ENCODE data around the gene HSF2. TPM values are rescaled to one million over a fixed set of nuclear protein-coding genes. Genes with fewer than 3 reads are reported as not detected.
A peak's percentile ranks its signal among the peaks of the same experiment; 100 is the strongest.

Gene HSF2
- total RNA-seq, 1 experiment from 2014 or later: 10.6 TPM

DNA sequence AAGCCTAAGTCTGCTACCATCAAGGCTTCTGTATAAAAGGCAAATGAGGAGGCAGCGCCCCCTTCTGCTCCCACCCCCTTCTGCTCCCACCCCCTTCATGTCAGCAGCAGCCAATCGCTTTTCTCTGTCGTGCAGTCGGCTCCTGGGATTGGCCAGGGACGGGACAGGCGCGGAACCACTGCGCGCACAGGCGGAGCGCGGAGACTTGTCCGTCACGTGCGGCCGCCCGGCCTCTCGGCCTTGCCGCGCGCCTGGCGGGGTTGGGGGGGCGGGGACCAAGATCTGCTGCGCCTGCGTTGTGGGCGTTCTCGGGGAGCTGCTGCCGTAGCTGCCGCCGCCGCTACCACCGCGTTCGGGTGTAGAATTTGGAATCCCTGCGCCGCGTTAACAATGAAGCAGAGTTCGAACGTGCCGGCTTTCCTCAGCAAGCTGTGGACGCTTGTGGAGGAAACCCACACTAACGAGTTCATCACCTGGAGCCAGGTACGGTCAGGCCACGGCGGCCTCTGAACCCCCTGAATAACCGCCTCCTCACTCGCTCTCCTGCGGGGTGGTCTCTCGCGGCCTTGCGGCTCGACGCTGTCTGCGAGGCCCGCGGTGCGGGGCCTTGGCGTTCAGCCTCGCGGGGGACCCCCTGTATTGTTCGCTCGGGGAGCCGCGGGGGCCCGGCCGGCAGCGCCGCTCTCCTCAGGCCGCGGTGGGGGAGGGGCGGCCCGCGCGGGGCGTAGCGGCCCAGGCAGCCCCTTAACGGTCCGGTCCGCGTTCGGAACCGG is at the start of gene HSF2 (continued):
- TF ChIP-seq, protein P1, sequence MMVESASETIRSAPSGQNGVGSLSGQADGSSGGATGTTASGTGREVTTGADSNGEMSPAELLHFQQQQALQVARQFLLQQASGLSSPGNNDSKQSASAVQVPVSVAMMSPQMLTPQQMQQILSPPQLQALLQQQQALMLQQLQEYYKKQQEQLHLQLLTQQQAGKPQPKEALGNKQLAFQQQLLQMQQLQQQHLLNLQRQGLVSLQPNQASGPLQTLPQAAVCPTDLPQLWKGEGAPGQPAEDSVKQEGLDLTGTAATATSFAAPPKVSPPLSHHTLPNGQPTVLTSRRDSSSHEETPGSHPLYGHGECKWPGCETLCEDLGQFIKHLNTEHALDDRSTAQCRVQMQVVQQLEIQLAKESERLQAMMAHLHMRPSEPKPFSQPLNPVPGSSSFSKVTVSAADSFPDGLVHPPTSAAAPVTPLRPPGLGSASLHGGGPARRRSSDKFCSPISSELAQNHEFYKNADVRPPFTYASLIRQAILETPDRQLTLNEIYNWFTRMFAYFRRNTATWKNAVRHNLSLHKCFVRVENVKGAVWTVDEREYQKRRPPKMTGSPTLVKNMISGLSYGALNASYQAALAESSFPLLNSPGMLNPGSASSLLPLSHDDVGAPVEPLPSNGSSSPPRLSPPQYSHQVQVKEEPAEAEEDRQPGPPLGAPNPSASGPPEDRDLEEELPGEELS (CRISPR knock-in tag; IDR thresholded peaks at IDR 0.05): 0 out of 2 replicates have a peak, but pooled peaks have one; percentile 55
- TF ChIP-seq IRF2 (CRISPR knock-in tag; IDR thresholded peaks at IDR 0.05; ENCODE audit: borderline replicate concordance, low read depth) (no peak), CBFB (CRISPR knock-in tag; IDR thresholded peaks at IDR 0.05; ENCODE audit: low read depth) (no peak), MYBL2 (CRISPR knock-in tag; IDR thresholded peaks at IDR 0.05) (no peak), KAT7 (CRISPR knock-in tag; IDR thresholded peaks at IDR 0.05; ENCODE audit: borderline replicate concordance) (peak; percentile 57; the same call in 1 of the 2 replicates)

DNA sequence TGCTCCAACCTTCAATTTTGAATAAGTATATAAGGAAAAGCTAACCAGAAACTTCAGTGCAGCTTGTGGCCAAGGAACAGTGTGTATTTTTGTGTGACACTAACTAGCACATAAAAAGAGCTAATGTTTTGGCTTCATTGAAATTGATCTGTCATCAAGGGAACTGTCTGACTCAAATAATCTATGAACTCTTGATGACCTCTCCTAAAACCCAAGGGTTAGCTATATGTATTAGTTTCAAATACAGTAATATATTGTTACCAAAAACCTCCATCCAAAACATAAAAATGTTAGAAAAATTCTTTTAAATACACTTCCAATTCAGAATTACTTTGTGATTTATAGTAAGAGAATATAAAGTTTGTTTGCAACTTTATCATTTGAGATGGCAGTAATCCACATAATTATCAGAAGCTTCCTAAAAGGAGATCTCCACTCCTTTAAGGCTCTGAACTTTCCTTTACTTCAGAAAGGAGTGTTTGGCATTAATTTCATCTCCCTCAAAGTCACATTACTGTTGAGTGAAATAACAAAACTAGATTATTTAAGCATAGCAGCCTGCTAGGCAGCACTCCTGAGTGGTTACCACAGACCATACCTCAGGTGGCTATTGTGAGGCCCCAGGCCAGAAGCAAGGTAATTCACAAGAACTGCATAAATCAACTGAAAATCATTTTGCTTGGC is 46.3 kb upstream of the HSF2 start:
- Mint-ChIP-seq H3K4me3 (no peak overlapping the region), H3K9me3 (no peaks in the 10 kb centered on the region), H3K4me1 (0 out of 2 replicates have a peak, but pooled peaks cover 4% of the 10 kb centered on the region), H3K36me3 (no peaks in the 10 kb centered on the region), H3K27me3 (ENCODE audit: low read depth) (no peaks in the 10 kb centered on the region; the same call in 1 of the 2 replicates), H3K27ac (no peak overlapping the region)
- DNase-seq (ENCODE audit: low spot score): no peak
- ChIA-PET POLR2A (no interaction called here), CTCF (no interaction called here)
- TF ChIP-seq GABPB1 (CRISPR knock-in tag; IDR thresholded peaks at IDR 0.05) (no peak), RELA (CRISPR knock-in tag; IDR thresholded peaks at IDR 0.05; ENCODE audit: borderline replicate concordance) (no peak), SOX15 (CRISPR knock-in tag; IDR thresholded peaks at IDR 0.05) (no peak)
- TF ChIP-seq, protein P2, sequence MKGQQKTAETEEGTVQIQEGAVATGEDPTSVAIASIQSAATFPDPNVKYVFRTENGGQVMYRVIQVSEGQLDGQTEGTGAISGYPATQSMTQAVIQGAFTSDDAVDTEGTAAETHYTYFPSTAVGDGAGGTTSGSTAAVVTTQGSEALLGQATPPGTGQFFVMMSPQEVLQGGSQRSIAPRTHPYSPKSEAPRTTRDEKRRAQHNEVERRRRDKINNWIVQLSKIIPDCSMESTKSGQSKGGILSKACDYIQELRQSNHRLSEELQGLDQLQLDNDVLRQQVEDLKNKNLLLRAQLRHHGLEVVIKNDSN (CRISPR knock-in tag; IDR thresholded peaks at IDR 0.05): no peak
- TF ChIP-seq, protein P3, sequence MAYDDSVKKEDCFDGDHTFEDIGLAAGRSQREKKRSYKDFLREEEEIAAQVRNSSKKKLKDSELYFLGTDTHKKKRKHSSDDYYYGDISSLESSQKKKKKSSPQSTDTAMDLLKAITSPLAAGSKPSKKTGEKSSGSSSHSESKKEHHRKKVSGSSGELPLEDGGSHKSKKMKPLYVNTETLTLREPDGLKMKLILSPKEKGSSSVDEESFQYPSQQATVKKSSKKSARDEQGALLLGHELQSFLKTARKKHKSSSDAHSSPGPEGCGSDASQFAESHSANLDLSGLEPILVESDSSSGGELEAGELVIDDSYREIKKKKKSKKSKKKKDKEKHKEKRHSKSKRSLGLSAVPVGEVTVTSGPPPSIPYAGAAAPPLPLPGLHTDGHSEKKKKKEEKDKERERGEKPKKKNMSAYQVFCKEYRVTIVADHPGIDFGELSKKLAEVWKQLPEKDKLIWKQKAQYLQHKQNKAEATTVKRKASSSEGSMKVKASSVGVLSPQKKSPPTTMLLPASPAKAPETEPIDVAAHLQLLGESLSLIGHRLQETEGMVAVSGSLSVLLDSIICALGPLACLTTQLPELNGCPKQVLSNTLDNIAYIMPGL (CRISPR knock-in tag; IDR thresholded peaks at IDR 0.05): no peak
- ATAC-seq: no peak

DNA sequence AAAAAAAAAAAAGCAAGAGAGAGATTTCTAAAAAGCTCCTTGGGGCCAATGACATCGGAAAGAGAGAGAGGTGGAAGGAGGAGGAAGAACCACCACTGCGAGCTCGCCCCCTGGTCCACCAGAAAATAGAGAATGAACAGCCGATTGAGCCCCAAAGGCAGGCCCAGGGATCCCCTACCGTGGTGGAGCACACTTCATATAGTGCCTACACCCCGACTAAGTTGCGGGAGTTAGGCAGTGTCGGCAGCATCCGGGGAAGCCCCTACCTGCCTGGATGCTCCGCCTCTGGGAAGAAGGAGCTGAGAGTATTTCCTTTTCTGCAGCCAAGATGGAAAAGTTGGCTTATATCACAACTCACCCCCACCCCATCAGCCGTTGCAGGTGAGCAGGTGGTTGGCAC is 38.6 kb upstream of the HSF2 start:
- H3K36me3 Mint-ChIP-seq: no peaks in the 10 kb centered on the region
- CTCF ChIA-PET: interaction anchor here (0.6 to 1.0 kb wide), 3 partner anchors 9 to 1379 kb away, joined by 3 to 4 read pairs (median 3); no protein-coding TSS in a partner anchor
- H3K4me3 Mint-ChIP-seq: no peak overlapping the region

More for the DNA sequence above, 38.6 kb upstream of the HSF2 start:
- H3K9me3 Mint-ChIP-seq: peaks cover 13% of the 10 kb centered on the region
- no peaks in the 10 kb centered on the region for H3K27me3 Mint-ChIP-seq (ENCODE audit: low read depth)
- no peak for DNase-seq (ENCODE audit: low spot score)
- 0 out of 2 replicates have a peak, but pooled peaks cover 2% of the 10 kb centered on the region for H3K4me1 Mint-ChIP-seq
- H3K27ac Mint-ChIP-seq: no peak overlapping the region
- TF ChIP-seq, protein P2 (CRISPR knock-in tag; IDR thresholded peaks at IDR 0.05): no peak
- no peak for TF ChIP-seq CBFB (CRISPR knock-in tag; IDR thresholded peaks at IDR 0.05; ENCODE audit: low read depth)
- no peak for TF ChIP-seq NR3C1 (CRISPR knock-in tag; conservative IDR thresholded peaks at IDR 0.05; ENCODE audit: low read depth)
- no peak for TF ChIP-seq GTF2I (CRISPR knock-in tag; conservative IDR thresholded peaks at IDR 0.05)
- no peak for TF ChIP-seq RORB (CRISPR knock-in tag; IDR thresholded peaks at IDR 0.05)
- TF ChIP-seq SMAD4 (CRISPR knock-in tag; IDR thresholded peaks at IDR 0.05): no peak
- no peak for TF ChIP-seq ZNF121 (CRISPR knock-in tag; IDR thresholded peaks at IDR 0.05)
- TF ChIP-seq, protein P4, sequence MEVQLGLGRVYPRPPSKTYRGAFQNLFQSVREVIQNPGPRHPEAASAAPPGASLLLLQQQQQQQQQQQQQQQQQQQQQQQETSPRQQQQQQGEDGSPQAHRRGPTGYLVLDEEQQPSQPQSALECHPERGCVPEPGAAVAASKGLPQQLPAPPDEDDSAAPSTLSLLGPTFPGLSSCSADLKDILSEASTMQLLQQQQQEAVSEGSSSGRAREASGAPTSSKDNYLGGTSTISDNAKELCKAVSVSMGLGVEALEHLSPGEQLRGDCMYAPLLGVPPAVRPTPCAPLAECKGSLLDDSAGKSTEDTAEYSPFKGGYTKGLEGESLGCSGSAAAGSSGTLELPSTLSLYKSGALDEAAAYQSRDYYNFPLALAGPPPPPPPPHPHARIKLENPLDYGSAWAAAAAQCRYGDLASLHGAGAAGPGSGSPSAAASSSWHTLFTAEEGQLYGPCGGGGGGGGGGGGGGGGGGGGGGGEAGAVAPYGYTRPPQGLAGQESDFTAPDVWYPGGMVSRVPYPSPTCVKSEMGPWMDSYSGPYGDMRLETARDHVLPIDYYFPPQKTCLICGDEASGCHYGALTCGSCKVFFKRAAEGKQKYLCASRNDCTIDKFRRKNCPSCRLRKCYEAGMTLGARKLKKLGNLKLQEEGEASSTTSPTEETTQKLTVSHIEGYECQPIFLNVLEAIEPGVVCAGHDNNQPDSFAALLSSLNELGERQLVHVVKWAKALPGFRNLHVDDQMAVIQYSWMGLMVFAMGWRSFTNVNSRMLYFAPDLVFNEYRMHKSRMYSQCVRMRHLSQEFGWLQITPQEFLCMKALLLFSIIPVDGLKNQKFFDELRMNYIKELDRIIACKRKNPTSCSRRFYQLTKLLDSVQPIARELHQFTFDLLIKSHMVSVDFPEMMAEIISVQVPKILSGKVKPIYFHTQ (CRISPR knock-in tag; IDR thresholded peaks at IDR 0.05): no peak
- no peak for ATAC-seq
- POLR2A ChIA-PET: interaction anchor here (0.6 kb wide), 1 partner anchor 18 kb away, joined by 3 read pairs; no protein-coding TSS in a partner anchor
